Measurements from ENCODE around the gene ICOSLG.
"Not testable (repeated sequence)": the region's sequence is repeated elsewhere in the genome, so short reads cannot be mapped to it uniquely, and the experiment has no call there.

Gene ICOSLG

GRCh38 chr21:44285138-44285992 is 44.6 kb upstream of the ICOSLG start, which contains the start of gene AIRE:
Gene AIRE, plus strand, starts transcription at chr21:44285876. Its CDS starts 131 bp downstream, at chr21:44286007.
- Histone ChIP-seq H3K36me3 (ENCODE audit: control insufficient read depth, insufficient read depth, low read length) (no peaks in the 10 kb centered on the region), H3K4me3 (replicated peaks; ENCODE audit: low read depth, low read length) (no peak within 1 kb of the TSS), H3K27me3 (replicated peaks; ENCODE audit: control insufficient read depth, insufficient read depth, low read length) (no peaks in the 10 kb centered on the region)
- peak; percentile 6 for DNase-seq (ENCODE audit: extremely low read depth, insufficient read length)
- no peak for TF ChIP-seq CTCF (IDR thresholded peaks at IDR 0.05; ENCODE audit: insufficient read depth, low read length, poor library complexity, severe bottlenecking)

- no peak for TF ChIP-seq CTCF (IDR thresholded peaks at IDR 0.05; ENCODE audit: insufficient read depth, low read length, poor library complexity, severe bottlenecking)
- no peak for DNase-seq (ENCODE audit: extremely low read depth, insufficient read length)
- Histone ChIP-seq H3K36me3 (ENCODE audit: control insufficient read depth, insufficient read depth, low read length) (no peaks in the 10 kb centered on the region), H3K27me3 (replicated peaks; ENCODE audit: control insufficient read depth, insufficient read depth, low read length) (no peaks in the 10 kb centered on the region), H3K4me3 (replicated peaks; ENCODE audit: low read depth, low read length) (no peak overlapping the region)
Observed at GRCh38 chr21:44283948-44284347, 43.2 kb upstream of the ICOSLG start.

GRCh38 chr21:44283211-44283785 is 42.6 kb upstream of the ICOSLG start:
- not testable (repeated sequence) for H3K4me3 ChIP-seq (replicated peaks; ENCODE audit: low read depth, low read length); H3K27me3 ChIP-seq (replicated peaks; ENCODE audit: control insufficient read depth, insufficient read depth, low read length); DNase-seq (ENCODE audit: extremely low read depth, insufficient read length); H3K36me3 ChIP-seq (ENCODE audit: control insufficient read depth, insufficient read depth, low read length)

GRCh38 chr21:44282370-44282769 is 41.6 kb upstream of the ICOSLG start:
- TF ChIP-seq CTCF (IDR thresholded peaks at IDR 0.05; ENCODE audit: insufficient read depth, low read length, poor library complexity, severe bottlenecking): no peak
- H3K27me3 ChIP-seq (replicated peaks; ENCODE audit: control insufficient read depth, insufficient read depth, low read length): no peaks in the 10 kb centered on the region
- no peak overlapping the region for H3K4me3 ChIP-seq (replicated peaks; ENCODE audit: low read depth, low read length)
- H3K36me3 ChIP-seq (ENCODE audit: control insufficient read depth, insufficient read depth, low read length): no peaks in the 10 kb centered on the region
- DNase-seq (ENCODE audit: extremely low read depth, insufficient read length): no peak

GRCh38 chr21:44281801-44282200 is 41.1 kb upstream of the ICOSLG start:
- no peak for TF ChIP-seq CTCF (IDR thresholded peaks at IDR 0.05; ENCODE audit: insufficient read depth, low read length, poor library complexity, severe bottlenecking)
- Histone ChIP-seq H3K4me3 (replicated peaks; ENCODE audit: low read depth, low read length) (no peak overlapping the region), H3K27me3 (replicated peaks; ENCODE audit: control insufficient read depth, insufficient read depth, low read length) (no peaks in the 10 kb centered on the region), H3K36me3 (ENCODE audit: control insufficient read depth, insufficient read depth, low read length) (no peaks in the 10 kb centered on the region)
- DNase-seq (ENCODE audit: extremely low read depth, insufficient read length): no peak
